Measurements from ENCODE around the gene TLCD3A.
"Not testable (repeated sequence)": the region's sequence is repeated elsewhere in the genome, so short reads cannot be mapped to it uniquely, and the experiment has no call there.

Gene TLCD3A

DNA sequence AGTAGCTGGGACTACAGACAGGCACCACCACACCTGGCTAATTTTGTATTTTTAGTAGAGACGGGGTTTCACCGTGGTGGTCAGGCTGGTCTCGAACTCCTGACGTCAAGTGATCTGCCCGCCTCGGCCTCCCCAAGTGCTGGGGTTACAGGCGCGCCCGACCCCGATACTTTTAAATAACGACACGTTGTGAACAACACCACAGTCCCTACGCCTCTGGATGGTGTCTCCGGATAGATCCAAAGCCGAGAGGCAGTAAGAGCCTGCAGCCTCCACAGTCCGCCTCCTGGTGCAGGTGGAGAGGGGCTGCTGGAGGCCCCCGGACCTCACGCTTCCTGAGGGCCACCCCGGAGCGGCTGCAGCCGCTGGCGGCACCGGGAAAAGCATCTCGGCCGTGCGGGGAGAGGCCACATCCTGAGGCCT, 741 bp upstream of the TLCD3A start:
- H3K4me3 ChIP-seq (ENCODE audit: low read length) = peak overlapping the region; percentile 65; the same call in 1 of the 2 replicates
- TF ChIP-seq ZNF274 (IDR thresholded peaks at IDR 0.05; ENCODE audit: low read depth, low read length) = no peak

DNA sequence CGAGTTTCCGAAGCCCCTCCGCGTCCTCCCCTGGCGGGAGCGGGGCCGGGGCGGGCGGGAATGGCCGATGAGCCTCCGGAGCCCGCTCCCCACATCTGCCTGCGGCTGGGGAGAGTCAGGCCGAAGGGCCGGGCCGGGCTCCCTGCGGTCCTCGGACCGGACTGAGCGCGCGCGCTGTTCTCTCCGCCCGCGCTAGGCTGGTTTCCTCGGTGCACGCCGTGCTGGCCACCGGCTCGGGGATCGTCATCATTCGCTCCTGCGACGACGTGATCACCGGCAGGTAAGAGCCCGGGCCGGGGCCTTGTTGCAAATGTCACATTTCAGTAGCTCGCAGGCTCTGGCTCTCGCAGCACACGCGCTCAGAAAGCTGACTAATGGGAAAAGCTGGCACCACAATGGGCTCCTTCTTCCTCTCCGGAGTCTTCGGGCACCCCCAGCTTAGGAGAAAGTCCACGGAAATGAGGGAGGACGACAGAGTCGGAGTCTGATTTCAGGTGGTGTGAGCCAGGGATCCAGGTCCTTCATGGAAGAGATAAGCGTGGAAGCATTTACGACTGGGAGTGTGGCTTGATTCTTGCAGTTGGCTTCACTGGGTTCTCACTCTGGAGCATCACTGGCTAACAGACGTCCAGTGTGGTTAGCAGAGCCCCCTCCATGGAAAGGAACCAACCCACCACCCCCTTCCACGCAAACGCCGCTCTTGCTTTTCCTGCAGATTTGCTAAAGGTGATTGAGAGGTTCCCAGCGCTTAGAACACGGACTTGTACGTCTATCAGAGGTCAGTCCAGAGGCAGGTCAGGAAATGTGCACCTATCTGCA, 715 bp downstream of the TLCD3A start:
- H3K4me3 ChIP-seq (ENCODE audit: low read length) = peak overlapping the region; percentile 63
- TF ChIP-seq ZNF274 (IDR thresholded peaks at IDR 0.05; ENCODE audit: low read depth, low read length) = no peak

DNA sequence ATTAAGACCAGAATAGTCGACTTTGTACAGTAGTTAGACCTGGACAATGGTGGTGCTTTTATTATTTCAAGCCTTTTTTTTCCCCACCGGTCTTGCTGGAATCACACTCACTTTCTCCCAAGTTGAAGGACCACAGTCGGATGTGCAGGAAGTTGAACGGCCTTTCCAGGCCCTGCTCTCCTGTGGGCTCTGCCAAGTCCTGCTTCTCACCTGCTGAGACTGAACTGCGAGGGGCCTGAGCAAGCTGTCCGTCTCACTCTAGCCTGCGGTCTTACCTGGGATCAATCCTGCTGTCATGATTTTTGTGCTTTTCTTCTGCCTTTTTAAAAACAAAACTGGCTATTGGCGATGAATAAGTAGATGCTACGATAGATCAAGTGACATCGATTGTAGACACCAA, 1.3 kb downstream of the TLCD3A start:
- H3K4me3 ChIP-seq (ENCODE audit: low read length) = peak overlapping the region; percentile 63

DNA sequence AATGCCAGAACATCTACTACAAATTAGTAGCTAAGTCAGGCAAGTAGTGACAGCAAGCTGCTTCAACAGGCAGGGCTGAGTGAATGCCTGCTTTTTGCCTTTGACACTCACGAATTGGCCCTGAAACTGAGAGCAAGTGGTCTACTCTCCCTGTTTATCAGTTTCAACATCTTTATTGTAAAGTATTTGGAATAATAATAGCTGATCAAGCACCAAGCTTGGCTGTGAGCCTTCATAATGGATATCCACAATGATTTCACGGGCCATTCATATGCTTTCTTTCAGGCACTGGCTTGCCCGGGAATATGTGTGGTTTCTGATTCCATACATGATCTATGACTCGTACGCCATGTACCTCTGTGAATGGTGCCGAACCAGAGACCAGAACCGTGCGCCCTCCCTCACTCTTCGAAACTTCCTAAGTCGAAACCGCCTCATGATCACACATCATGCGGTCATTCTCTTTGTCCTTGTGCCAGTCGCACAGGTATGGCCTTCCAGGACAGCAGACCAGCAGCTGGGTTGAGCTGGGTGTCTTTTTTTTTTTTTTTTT, 5.2 kb downstream of the TLCD3A start:
- H3K4me3 ChIP-seq (ENCODE audit: low read length) = no peak overlapping the region
- TF ChIP-seq ZNF274 (IDR thresholded peaks at IDR 0.05; ENCODE audit: low read depth, low read length) = no peak

More for the DNA sequence above, 1.3 kb downstream of the TLCD3A start:
- no peak for TF ChIP-seq ZNF274 (IDR thresholded peaks at IDR 0.05; ENCODE audit: low read depth, low read length)

DNA sequence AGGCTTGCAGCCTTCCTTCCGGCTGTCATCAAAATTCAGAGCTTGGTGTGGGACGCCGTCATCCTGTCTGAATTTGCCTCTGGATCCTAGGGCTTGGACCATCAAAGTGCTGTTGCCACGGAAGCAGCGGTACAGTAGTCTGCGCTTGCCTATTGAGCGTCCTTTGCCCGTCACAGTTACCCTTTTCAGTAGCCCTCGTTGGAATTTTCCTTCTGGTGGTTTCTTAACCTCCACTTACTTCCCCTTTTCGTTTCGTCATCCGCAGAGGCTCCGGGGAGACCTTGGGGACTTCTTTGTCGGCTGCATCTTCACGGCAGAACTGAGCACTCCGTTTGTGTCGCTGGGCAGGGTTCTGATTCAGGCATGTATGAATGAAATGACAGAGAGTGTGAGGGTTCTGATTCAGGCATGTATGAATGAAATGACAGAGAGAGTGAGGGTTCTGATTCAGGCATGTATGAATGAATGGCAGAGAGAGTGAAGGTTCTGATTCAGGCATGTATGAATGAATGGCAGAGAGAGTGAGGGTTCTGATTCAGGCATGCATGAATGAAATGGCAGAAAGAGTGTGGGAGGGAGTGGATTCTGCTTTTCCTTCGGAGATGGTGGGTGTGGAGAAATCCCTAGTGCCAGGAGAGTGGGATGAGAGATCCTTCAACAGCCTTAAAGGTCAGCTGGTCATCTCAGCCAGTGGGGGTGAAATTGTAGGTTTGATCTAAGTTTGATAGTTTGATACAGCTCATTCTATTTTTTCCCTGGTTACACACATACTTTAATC, 8.0 kb downstream of the TLCD3A start:
- TF ChIP-seq ZNF274 (IDR thresholded peaks at IDR 0.05; ENCODE audit: low read depth, low read length) = no peak
- H3K4me3 ChIP-seq (ENCODE audit: low read length) = no peak overlapping the region; the same call in 1 of the 2 replicates

DNA sequence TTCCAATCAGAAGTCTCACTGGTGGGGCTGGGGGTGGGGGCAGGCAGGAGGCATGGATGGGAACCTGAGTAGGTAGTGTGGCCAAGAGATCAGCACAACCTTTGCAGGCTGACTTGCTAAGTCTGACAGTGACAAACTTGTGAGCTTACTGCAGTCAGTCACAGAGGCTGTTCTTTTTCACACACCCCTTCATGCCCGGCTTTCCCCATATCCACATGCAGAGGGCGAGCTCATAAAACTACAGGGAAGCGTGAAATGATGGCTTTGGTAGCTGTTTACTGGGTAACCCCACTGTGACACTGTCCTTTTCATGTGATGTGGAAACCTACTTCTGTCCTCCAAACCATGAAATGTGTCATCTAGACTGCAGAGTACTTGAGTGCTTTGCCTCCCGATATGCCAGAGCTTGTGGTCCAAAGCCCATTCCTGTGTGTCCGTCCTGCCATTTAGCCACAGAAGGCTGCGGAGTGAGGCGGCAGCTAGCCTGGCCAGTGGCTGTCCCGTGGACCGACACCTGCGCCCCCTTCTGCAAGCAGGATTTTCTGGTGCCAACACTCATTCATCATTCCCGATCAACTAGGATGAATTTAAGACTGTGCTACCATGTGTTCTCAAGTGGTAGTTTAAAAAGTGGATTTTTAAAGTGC, 9.9 kb downstream of the TLCD3A start:
- H3K4me3 ChIP-seq (ENCODE audit: low read length) = no peak overlapping the region
- TF ChIP-seq ZNF274 (IDR thresholded peaks at IDR 0.05; ENCODE audit: low read depth, low read length) = no peak

DNA sequence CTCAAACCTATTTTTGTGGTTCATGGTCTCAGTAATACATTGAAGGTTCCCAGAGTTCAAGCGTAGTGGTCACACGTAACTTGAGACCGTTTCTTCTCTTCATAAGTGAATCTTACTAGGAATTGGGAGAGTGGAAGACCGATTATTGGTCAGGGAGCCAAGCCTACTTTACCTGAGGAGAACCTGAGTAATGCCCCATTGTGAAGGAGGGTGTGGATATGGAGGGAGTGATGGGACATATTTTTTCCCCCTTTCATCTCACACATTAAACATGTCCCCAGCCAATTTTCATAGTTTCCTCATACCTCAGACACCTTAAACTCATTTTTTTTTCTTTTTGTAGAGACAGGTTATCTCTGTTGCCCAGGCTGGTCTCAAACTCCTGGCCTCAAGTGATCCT, 10.7 kb downstream of the TLCD3A start:
- no peak for TF ChIP-seq ZNF274 (IDR thresholded peaks at IDR 0.05; ENCODE audit: low read depth, low read length)
- no peak overlapping the region for H3K4me3 ChIP-seq (ENCODE audit: low read length)

DNA sequence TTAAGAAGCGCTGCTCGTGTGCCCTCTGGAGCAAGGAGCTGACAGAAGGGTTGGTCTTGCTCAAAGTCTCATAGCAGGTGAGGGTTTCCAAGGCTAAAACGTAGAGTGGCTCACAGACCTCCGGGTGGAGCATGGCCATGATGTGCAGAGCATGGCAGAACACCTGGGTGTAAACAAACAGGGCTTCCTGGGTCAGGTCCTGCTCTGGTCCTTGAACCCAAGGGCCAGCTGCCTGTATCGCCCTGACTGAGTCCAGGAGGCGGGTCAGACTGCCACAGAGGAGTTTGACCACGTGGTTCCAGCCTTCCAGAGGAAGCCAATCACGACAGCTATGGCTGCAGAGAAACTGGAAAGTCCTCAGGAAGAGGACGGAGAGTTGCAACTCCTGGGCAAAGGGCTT, 12.5 kb downstream of the TLCD3A start:
- H3K4me3 ChIP-seq (ENCODE audit: low read length) = no peak overlapping the region
- TF ChIP-seq ZNF274 (IDR thresholded peaks at IDR 0.05; ENCODE audit: low read depth, low read length) = no peak

DNA sequence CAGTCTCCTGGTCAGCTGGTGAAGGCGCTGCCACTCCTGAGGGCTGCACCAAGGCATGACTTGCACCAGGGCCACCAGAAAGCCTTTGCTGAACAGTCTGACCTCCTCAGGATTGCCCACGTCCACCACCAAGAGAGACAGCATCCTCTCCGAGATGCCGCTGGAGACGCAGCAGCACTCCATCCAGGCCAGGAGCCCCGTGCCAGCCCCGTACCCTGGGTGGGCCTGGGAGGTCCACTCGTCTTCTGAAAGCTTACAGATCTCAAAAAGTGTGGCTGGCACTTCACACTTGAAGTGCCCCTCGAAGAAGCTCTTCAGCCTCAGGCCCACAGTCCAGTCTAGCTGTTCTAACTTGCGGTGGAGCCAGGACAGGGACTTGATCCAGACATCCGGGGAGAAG, 13.0 kb downstream of the TLCD3A start:
- no peak for TF ChIP-seq ZNF274 (IDR thresholded peaks at IDR 0.05; ENCODE audit: low read depth, low read length)
- no peak overlapping the region for H3K4me3 ChIP-seq (ENCODE audit: low read length)

DNA sequence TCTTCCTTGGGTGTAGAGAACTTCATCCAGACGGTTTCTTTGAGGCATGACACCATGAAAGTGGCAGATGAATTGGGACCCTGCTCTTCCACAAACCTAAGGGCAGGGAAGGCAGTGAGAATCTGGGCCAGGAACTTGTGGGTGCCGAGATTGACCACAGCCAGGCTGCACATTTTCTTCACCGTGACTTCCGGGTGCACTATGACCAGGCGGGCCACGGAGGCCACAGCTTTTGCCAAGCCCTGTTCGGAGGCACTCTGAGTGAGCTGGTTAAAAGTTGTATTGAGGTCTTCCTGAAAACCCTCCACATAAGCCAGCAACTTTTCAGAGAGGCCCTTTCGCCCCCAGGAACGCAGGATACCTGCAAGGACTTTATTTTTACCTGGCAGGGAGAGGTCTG, 13.8 kb downstream of the TLCD3A start:
- H3K4me3 ChIP-seq (ENCODE audit: low read length) = no peak overlapping the region
- no peak for TF ChIP-seq ZNF274 (IDR thresholded peaks at IDR 0.05; ENCODE audit: low read depth, low read length)

DNA sequence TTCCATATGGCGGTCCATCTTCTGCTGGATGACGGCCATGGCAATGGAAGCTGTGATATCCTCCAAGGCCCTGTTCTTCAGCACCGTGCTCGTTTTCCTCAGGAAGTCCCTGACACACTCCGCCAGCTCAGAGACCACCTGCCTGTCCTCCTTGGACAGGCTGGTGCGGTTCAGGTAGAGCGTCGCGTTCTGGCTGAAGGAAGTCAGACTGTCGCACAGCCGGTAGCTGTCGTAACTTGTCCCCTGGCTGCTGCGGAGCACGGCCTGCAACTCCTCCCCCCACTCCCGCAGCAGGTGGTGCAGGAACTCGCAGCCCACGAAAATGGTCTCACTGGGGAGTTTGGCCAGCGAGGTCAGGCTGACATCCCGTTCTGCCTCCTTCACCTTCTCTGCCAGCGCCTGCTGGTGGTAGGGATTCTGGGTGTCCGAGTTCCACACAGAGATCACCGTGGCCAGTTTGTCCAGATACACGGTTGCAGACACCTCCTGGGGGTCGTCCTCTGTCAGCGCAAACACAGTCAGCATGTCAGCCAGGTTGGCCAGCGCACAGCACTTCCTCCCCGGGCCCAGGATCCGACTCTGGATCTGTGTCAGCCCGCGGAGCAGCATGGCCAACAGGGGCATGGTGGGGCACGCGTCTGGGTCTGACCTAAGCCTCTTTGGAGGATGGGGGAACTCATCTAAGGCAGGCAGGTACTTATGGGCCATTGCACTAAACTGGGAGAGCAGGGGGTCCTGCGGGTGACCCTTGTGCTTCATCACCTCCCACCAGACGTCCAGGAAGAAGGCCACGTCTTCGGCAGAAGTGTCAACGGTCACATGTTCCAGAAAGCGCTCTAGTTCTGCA, 14.6 kb downstream of the TLCD3A start:
- TF ChIP-seq ZNF274 (IDR thresholded peaks at IDR 0.05; ENCODE audit: low read depth, low read length) = no peak
- no peak overlapping the region for H3K4me3 ChIP-seq (ENCODE audit: low read length)

DNA sequence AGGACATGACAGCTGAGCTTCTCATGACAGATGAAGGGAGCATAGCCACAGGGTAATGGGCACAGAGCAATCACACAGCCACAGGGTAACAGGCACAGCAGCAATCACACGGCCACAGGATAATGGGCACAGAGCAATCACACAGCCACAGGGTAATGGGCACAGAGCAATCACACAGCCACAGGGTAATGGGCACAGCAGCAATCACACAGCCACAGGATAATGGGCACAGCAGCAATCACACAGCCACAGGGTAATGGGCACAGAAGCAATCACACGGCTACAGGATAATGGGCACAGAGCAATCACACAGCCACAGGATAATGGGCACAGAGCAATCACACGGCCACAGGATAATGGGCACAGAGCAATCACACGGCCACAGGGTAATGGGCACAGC, 16.2 kb downstream of the TLCD3A start:
- not testable (repeated sequence) for H3K4me3 ChIP-seq (ENCODE audit: low read length)

DNA sequence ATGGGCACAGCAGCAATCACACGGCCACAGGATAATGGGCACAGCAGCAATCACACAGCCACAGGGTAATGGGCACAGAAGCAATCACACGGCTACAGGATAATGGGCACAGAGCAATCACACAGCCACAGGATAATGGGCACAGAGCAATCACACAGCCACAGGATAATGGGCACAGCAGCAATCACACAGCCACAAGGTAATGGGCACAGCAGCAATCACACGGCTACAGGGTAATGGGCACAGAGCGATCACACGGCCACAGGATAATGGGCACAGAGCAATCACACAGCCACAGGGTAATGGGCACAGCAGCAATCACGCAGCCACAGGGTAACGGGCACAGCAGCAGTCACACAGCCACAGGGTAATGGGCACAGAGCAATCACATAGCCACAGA, 17.0 kb downstream of the TLCD3A start:
- not testable (repeated sequence) for H3K4me3 ChIP-seq (ENCODE audit: low read length)
